Cardiac muscle cell (in vitro differentiated cells and primary cell): ENCODE data around the gene SMIM35. TPM values are rescaled to one million over a fixed set of nuclear protein-coding genes. Genes with fewer than 3 reads are reported as not detected.

Experiments used
- DNase-seq, 2 donors: peaks; one replicate each; pipeline versions ENCODE4 v3.0.0 to v3.0.0-alpha.2; 2010 to 2017; ENCODE audit warnings: low read depth in 1 of 2, low spot score in 1 of 2
- H3K27ac ChIP-seq: fragments of 200-600 bp; sonication (generic); 2 replicates; pipeline ENCODE4 v1.5.1; 2016
- H3K27me3 ChIP-seq: fragments of 200-600 bp; sonication (generic); 2 replicates; pipeline ENCODE4 v1.6.0; 2016; ENCODE audit warnings: control low read depth
- H3K36me3 ChIP-seq: fragments of 200-600 bp; sonication (generic); 2 replicates; pipeline ENCODE4 v1.5.1; 2016; ENCODE audit warnings: control low read depth
- H3K4me1 ChIP-seq: fragments of 200-600 bp; sonication (generic); 2 replicates; pipeline ENCODE4 v1.8.1; 2017; ENCODE audit warnings: low read depth, mild to moderate bottlenecking, mixed run types
- H3K4me3 ChIP-seq: fragments of 200-600 bp; sonication (generic); 2 replicates; pipeline ENCODE4 v1.5.1; 2016; ENCODE audit warnings: mild to moderate bottlenecking
- H3K9me3 ChIP-seq: fragments of 200-600 bp; sonication (generic); 2 replicates; pipeline ENCODE4 v1.5.1; 2017; ENCODE audit warnings: low read depth, mild to moderate bottlenecking, control low read depth
- CTCF ChIP-seq: IDR thresholded peaks from 2 replicates; pipeline ENCODE4 v1.5.1; 2012; ENCODE audit warnings: low read depth, mild to moderate bottlenecking, low read length
- polyA plus RNA-seq: library from polyadenylated mRNA; unstranded; fragments of >200 nt; fragmentation: Nextera tagmentation; extraction: Ambion mirVana; gene quantifications from 2 replicates; pipeline ENCODE4 v1.2.1, GENCODE V29; 2016
- total RNA-seq: library from RNA; depleted of rRNA; stranded (reverse); fragments of >200 nt; gene quantifications from 2 replicates; pipeline ENCODE4 v1.2.3, GENCODE V29; 2016

The SMIM35 gene
- total and polyA plus RNA-seq, 2 experiments from 2014 or later: not detected

- peaks cover 4% of the 10 kb centered on the region for H3K4me1 ChIP-seq
- H3K36me3 ChIP-seq: no peaks in the 10 kb centered on the region
- H3K27me3 ChIP-seq: no peaks in the 10 kb centered on the region
- H3K4me3 ChIP-seq: no peak overlapping the region
- no peaks in the 10 kb centered on the region for H3K9me3 ChIP-seq
- no peak for TF ChIP-seq CTCF
- H3K27ac ChIP-seq: no peak overlapping the region
- no peak for DNase-seq
Observed at GRCh38 chr11:118000850-118001228, 85.9 kb downstream of the SMIM35 start.

- H3K4me3 ChIP-seq: no peak overlapping the region
- H3K9me3 ChIP-seq: no peaks in the 10 kb centered on the region
- H3K27me3 ChIP-seq: no peaks in the 10 kb centered on the region
- TF ChIP-seq CTCF: no peak
- H3K4me1 ChIP-seq: peaks cover 4% of the 10 kb centered on the region
- no peak overlapping the region for H3K27ac ChIP-seq
- H3K36me3 ChIP-seq: no peaks in the 10 kb centered on the region
- no peak for DNase-seq
Observed at GRCh38 chr11:118000067-118000849, 86.5 kb downstream of the SMIM35 start.

GRCh38 chr11:117999354-117999993 lies 87.3 kb downstream of the SMIM35 start:
- Histone ChIP-seq H3K36me3 (no peaks in the 10 kb centered on the region), H3K4me1 (peaks cover 4% of the 10 kb centered on the region), H3K4me3 (no peak overlapping the region), H3K27ac (no peak overlapping the region), H3K9me3 (no peaks in the 10 kb centered on the region), H3K27me3 (no peaks in the 10 kb centered on the region)
- TF ChIP-seq CTCF: no peak
- DNase-seq: no peak

- Histone ChIP-seq H3K4me3 (no peak overlapping the region), H3K9me3 (no peaks in the 10 kb centered on the region), H3K4me1 (peaks cover 4% of the 10 kb centered on the region), H3K36me3 (no peaks in the 10 kb centered on the region), H3K27ac (no peak overlapping the region), H3K27me3 (no peaks in the 10 kb centered on the region)
- DNase-seq: no peak
- no peak for TF ChIP-seq CTCF
Observed at GRCh38 chr11:117998664-117999353, 88.0 kb downstream of the SMIM35 start.

GRCh38 chr11:117997823-117998579 lies 88.8 kb downstream of the SMIM35 start:
- no peaks in the 10 kb centered on the region for H3K27me3 ChIP-seq
- DNase-seq: no peak
- no peak for TF ChIP-seq CTCF

More at GRCh38 chr11:117997823-117998579, 88.8 kb downstream of the SMIM35 start:
- Histone ChIP-seq H3K9me3 (no peaks in the 10 kb centered on the region), H3K4me3 (no peak overlapping the region), H3K4me1 (peaks cover 4% of the 10 kb centered on the region), H3K27ac (no peak overlapping the region), H3K36me3 (no peaks in the 10 kb centered on the region)
